Measurements from ENCODE around the gene CCNC.

The CCNC gene

DNA sequence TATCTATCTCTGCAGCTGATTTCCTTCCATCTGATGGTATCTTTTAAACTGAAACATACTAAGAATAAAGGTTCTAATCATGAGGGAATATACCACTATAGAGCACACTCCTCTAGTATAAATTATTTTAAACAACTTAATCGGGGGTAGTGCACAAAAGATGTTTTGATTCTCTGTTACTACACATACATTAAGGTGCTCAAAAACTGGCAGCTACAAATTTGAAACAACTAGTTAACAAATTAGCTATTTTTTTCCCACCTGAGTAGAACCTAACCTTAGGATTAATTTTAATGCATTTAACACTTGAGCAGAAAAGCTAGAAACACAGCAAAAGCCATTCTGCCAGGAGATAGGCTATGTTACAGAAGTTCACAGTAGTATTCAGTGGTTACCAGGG lies 23.0 kb downstream of the CCNC start:
- TF ChIP-seq, protein P1, sequence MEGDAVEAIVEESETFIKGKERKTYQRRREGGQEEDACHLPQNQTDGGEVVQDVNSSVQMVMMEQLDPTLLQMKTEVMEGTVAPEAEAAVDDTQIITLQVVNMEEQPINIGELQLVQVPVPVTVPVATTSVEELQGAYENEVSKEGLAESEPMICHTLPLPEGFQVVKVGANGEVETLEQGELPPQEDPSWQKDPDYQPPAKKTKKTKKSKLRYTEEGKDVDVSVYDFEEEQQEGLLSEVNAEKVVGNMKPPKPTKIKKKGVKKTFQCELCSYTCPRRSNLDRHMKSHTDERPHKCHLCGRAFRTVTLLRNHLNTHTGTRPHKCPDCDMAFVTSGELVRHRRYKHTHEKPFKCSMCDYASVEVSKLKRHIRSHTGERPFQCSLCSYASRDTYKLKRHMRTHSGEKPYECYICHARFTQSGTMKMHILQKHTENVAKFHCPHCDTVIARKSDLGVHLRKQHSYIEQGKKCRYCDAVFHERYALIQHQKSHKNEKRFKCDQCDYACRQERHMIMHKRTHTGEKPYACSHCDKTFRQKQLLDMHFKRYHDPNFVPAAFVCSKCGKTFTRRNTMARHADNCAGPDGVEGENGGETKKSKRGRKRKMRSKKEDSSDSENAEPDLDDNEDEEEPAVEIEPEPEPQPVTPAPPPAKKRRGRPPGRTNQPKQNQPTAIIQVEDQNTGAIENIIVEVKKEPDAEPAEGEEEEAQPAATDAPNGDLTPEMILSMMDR (IDR thresholded peaks at IDR 0.05; ENCODE audit: poor library complexity, severe bottlenecking) = no peak
- Histone ChIP-seq H3K27me3 (ENCODE audit: insufficient read depth, poor library complexity, severe bottlenecking) (no peaks in the 10 kb centered on the region), H3K36me3 (ENCODE audit: low read depth) (peaks cover 98% of the 10 kb centered on the region), H3K27ac (ENCODE audit: poor library complexity, severe bottlenecking) (no peak overlapping the region), H3K4me1 (ENCODE audit: insufficient read depth, poor library complexity, severe bottlenecking) (no peaks in the 10 kb centered on the region), H3K9me3 (ENCODE audit: severe bottlenecking) (no peaks in the 10 kb centered on the region), H3K4me3 (ENCODE audit: severe bottlenecking) (no peak overlapping the region)
- DNase-seq (ENCODE audit: low spot score) (no peak), ATAC-seq (ENCODE audit: low read depth) (no peak)

DNA sequence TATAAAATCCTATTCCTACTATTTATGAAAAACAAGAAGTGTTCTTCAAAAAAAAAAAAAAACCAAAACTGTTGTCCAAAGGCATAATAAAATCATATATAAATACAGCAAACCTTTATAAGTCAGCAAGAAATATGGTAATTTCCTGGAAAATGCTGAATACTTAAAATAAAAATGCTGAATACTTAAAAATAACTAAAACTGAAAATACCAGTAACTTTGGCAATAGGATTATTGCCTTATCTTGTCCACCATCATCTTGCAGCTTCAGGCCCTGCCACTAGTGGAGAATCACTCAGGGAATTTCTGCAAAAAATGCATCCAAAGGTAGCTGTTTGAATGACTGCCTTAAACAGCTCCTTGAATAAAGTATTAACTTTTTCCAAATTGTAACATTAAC lies 24.5 kb downstream of the CCNC start:
- peaks cover 95% of the 10 kb centered on the region for H3K36me3 ChIP-seq (ENCODE audit: low read depth)

DNA sequence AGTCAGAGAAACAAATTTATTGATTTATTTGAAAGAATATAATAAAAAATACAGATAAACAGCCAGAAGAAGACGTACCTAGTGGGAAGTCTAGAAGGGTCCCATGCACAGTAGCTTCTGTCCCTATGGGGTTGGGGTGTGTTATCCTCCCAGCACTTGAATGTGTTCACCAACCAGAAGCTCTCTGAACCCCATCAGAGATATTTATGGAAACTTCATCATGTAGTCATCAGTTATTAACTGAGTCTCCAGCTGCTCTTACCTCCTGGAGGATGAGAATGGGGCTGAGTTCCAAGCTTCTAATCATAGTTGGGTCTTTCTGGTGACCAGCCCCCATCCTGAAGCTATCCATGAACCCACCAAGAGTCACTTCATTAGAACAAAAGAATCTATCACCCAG lies 37.8 kb downstream of the CCNC start:
- no peaks in the 10 kb centered on the region for H3K27me3 ChIP-seq (ENCODE audit: insufficient read depth, poor library complexity, severe bottlenecking)
- no peak for DNase-seq (ENCODE audit: low spot score)
- TF ChIP-seq, protein P1 (IDR thresholded peaks at IDR 0.05; ENCODE audit: poor library complexity, severe bottlenecking) = no peak
- no peaks in the 10 kb centered on the region for H3K4me1 ChIP-seq (ENCODE audit: insufficient read depth, poor library complexity, severe bottlenecking)
- peaks cover 71% of the 10 kb centered on the region for H3K36me3 ChIP-seq (ENCODE audit: low read depth)
- H3K27ac ChIP-seq (ENCODE audit: poor library complexity, severe bottlenecking) = no peak overlapping the region
- H3K9me3 ChIP-seq (ENCODE audit: severe bottlenecking) = no peaks in the 10 kb centered on the region
- ATAC-seq (ENCODE audit: low read depth) = no peak
- H3K4me3 ChIP-seq (ENCODE audit: severe bottlenecking) = no peak overlapping the region

More for the DNA sequence above, 24.5 kb downstream of the CCNC start:
- TF ChIP-seq, protein P1 (IDR thresholded peaks at IDR 0.05; ENCODE audit: poor library complexity, severe bottlenecking) = no peak
- no peaks in the 10 kb centered on the region for H3K4me1 ChIP-seq (ENCODE audit: insufficient read depth, poor library complexity, severe bottlenecking)
- ATAC-seq (ENCODE audit: low read depth) (no peak), DNase-seq (ENCODE audit: low spot score) (no peak)
- H3K9me3 ChIP-seq (ENCODE audit: severe bottlenecking) = no peaks in the 10 kb centered on the region
- no peak overlapping the region for H3K4me3 ChIP-seq (ENCODE audit: severe bottlenecking)
- no peak overlapping the region for H3K27ac ChIP-seq (ENCODE audit: poor library complexity, severe bottlenecking)
- no peaks in the 10 kb centered on the region for H3K27me3 ChIP-seq (ENCODE audit: insufficient read depth, poor library complexity, severe bottlenecking)

DNA sequence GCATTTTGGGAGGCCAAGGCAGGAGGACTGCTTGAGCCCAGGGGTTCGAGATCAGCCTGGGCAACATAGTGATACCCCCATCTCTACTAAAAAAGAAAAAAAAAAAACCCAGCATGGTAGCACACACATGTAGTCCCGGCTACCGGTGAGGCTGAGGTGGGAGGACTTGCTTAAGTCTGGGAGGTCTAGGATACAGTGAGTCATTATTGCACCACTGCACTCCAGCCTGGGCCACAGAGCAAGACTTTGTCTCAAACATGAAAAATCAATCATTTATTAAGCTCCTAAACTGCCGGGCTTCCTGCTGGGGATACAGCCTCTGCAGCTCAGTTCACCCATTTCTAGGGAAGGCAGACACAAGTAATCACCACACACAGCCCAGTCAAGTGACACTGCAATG lies 45.9 kb downstream of the CCNC start:
- DNase-seq (ENCODE audit: low spot score) = no peak
- no peak overlapping the region for H3K4me3 ChIP-seq (ENCODE audit: severe bottlenecking)
- peak; percentile 23; the same call in 2 of the 3 replicates for ATAC-seq (ENCODE audit: low read depth)
- TF ChIP-seq, protein P1 (IDR thresholded peaks at IDR 0.05; ENCODE audit: poor library complexity, severe bottlenecking) = no peak
- H3K27me3 ChIP-seq (ENCODE audit: insufficient read depth, poor library complexity, severe bottlenecking) = no peaks in the 10 kb centered on the region
- H3K27ac ChIP-seq (ENCODE audit: poor library complexity, severe bottlenecking) = no peak overlapping the region
- peaks cover 11% of the 10 kb centered on the region for H3K36me3 ChIP-seq (ENCODE audit: low read depth)
- no peaks in the 10 kb centered on the region for H3K9me3 ChIP-seq (ENCODE audit: severe bottlenecking)
- no peaks in the 10 kb centered on the region for H3K4me1 ChIP-seq (ENCODE audit: insufficient read depth, poor library complexity, severe bottlenecking)

DNA sequence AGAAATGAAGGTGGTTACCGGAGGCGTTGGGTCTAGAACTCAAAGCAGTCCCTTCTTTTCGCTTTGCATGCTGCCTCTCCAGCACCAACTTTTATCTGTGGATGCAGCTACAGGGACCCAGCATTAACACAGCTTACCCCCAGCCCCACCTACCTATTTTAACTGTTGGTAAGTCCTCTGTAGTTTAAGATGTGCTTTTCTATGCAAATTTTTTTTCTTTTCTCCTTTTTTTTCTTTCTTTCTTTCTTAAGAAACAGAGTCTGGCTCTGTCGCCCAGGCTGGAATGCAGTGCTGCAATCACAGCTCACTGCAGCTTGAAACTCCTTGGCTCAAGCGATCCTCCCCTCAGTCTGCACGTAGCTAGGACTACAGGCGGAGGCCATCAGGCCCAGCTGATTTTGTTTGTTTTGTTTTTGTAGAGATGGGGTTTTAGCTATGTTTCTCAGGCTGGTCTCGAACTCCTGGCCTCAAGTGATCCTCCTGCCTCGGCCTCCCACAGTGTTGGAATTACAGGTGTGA lies 46.8 kb downstream of the CCNC start:
- DNase-seq (ENCODE audit: low spot score) = no peak
- peak overlapping the region; percentile 77 for H3K4me3 ChIP-seq (ENCODE audit: severe bottlenecking)
- ATAC-seq (ENCODE audit: low read depth) = peak; percentile 17; the same call in 2 of the 3 replicates

More for the DNA sequence above, 46.8 kb downstream of the CCNC start:
- H3K27ac ChIP-seq (ENCODE audit: poor library complexity, severe bottlenecking) = peak overlapping the region; percentile 64
- peaks cover 6% of the 10 kb centered on the region for H3K36me3 ChIP-seq (ENCODE audit: low read depth)
- TF ChIP-seq, protein P1 (IDR thresholded peaks at IDR 0.05; ENCODE audit: poor library complexity, severe bottlenecking) = no peak
- H3K4me1 ChIP-seq (ENCODE audit: insufficient read depth, poor library complexity, severe bottlenecking) = no peaks in the 10 kb centered on the region
- H3K9me3 ChIP-seq (ENCODE audit: severe bottlenecking) = no peaks in the 10 kb centered on the region
- no peaks in the 10 kb centered on the region for H3K27me3 ChIP-seq (ENCODE audit: insufficient read depth, poor library complexity, severe bottlenecking)
